NK-92 (cell line): ENCODE results near the gene SHISA8.

Experiments
- DNase-seq: peaks from one replicate; lab custom pipeline; 2025; ENCODE audit not compliant: unreplicated experiment; lab: John Stamatoyannopoulos, UW

SHISA8 gene

DNA sequence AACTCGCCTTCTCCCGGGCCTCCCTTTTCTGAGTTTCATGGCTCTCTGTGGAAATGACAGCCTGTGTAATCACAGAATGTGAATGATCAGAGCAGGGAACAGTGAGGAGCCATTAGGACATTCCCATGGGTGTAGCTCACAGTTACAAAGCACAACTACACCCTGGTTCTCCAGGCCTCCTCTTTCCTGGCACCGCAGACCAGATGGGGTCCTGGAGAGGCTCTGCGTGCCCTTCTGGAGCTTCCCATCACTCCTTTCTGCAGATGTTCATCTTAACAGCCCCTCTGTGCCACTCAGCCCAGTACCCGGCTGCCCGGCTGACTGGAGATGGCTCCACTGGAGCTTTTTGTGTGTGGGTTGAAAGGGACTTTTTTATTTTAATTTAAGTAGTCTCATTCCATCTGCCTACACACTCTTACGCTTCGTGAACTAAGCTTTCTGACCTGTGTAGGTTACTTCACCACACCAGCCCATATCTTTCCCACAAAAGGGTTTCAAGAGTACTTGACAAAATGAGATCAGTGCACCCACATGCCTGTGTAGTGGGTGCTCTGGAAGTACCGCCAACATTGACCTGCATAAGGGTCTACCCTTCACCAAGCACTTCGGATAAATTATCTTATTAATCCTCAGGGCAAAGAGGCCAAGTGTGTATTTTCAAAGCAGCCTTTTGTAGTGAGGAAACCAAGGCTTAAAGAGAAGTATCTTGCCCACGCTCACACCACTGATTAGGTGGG lies 52.2 kb downstream of the SHISA8 start:
- DNase-seq: no peak

DNA sequence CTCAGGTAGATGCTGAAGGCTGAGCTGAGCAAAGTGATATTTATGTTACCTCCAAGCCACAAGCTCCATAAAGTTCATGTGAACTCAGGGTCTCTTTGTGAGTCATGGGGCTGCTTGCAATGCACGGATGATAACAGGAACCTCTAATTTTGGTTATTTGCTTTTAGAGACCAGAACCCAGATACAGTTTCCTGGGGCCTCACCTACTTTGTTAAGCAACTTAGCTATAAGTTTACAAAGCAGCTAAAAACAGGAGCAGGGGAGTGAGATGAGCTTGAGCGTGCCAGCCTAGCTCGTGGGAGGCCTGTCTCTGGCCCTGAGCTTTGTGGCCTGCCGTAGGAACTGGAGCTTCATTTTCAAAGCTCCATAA lies 52.7 kb downstream of the SHISA8 start:
- DNase-seq: no peak
